SK-N-SH treated with all-trans-retinoic acid at 6 μM for 48 hours (cell line): ENCODE data around the gene FRK.

Experiments
- ATAC-seq: fragments of 200-7000 bp; cut with Tn5 transposase; 3 replicates; pipeline ENCODE4 v1.9.1; 2020; ENCODE audit warnings: mild to moderate bottlenecking, moderate library complexity
- ARNTL ChIP-seq: fragments of 450-650 bp; formaldehyde crosslinking; IDR thresholded peaks from 2 replicates; pipeline ENCODE4 v1.5.0; 2020; ENCODE audit warnings: low read depth, mild to moderate bottlenecking, moderate library complexity, borderline replicate concordance
- BACH2 ChIP-seq: fragments of 250-450 bp; sonication (Bioruptor Pico); IDR thresholded peaks from 2 replicates; pipeline ENCODE4 v1.9.0; 2021; ENCODE audit warnings: mild to moderate bottlenecking, borderline replicate concordance
- CREB5 ChIP-seq: fragments of 250-450 bp; sonication (Bioruptor Pico); IDR thresholded peaks from 2 replicates; pipeline ENCODE4 v1.5.1; 2020; ENCODE audit warnings: low read depth, mild to moderate bottlenecking, moderate library complexity
- CSRNP3 ChIP-seq: fragments of 250-450 bp; sonication (Bioruptor Pico); IDR thresholded peaks from 2 replicates; pipeline ENCODE4 v1.5.1; 2021; ENCODE audit warnings: mild to moderate bottlenecking, moderate library complexity
- ESRRG ChIP-seq: fragments of 250-450 bp; sonication (Bioruptor Pico); IDR thresholded peaks from 2 replicates; pipeline ENCODE4 v1.6.1; 2021; ENCODE audit warnings: mild to moderate bottlenecking
- GLIS3 ChIP-seq: fragments of 250-450 bp; sonication (Bioruptor Pico); IDR thresholded peaks from 2 replicates; pipeline ENCODE4 v1.5.0; 2020; ENCODE audit warnings: mild to moderate bottlenecking, moderate library complexity
- ISL1 ChIP-seq: fragments of 250-450 bp; sonication (Bioruptor Pico); IDR thresholded peaks from 2 replicates; pipeline ENCODE4 v2.1.2; 2022; ENCODE audit warnings: mild to moderate bottlenecking, moderate library complexity
- OSR1 ChIP-seq: fragments of 250-450 bp; sonication (Bioruptor Pico); IDR thresholded peaks from 2 replicates; pipeline ENCODE4 v1.8.0; 2022; ENCODE audit warnings: moderate library complexity, mild to moderate bottlenecking, inconsistent platforms
- PATZ1 ChIP-seq: fragments of 250-450 bp; sonication (Bioruptor Pico); IDR thresholded peaks from 2 replicates; pipeline ENCODE4 v1.8.0; 2020; ENCODE audit warnings: mild to moderate bottlenecking, moderate library complexity, borderline replicate concordance
- POU6F1 ChIP-seq: fragments of 250-450 bp; sonication (Bioruptor Pico); IDR thresholded peaks from 2 replicates; pipeline ENCODE4 v1.8.0; 2021; ENCODE audit warnings: low read depth, mild to moderate bottlenecking, moderate library complexity, borderline replicate concordance
- SNAI2 ChIP-seq: fragments of 250-450 bp; sonication (Bioruptor Pico); IDR thresholded peaks from 2 replicates; pipeline ENCODE4 v1.5.0; 2020; ENCODE audit warnings: mild to moderate bottlenecking, moderate library complexity
- TOX ChIP-seq: fragments of 250-450 bp; sonication (Bioruptor Pico); IDR thresholded peaks from 2 replicates; pipeline ENCODE4 v1.8.0; 2021; ENCODE audit warnings: mild to moderate bottlenecking, moderate library complexity, borderline replicate concordance
- TSHZ2 ChIP-seq: fragments of 250-450 bp; sonication (Bioruptor Pico); IDR thresholded peaks from 2 replicates; pipeline ENCODE4 v1.5.0; 2020; ENCODE audit warnings: mild to moderate bottlenecking, moderate library complexity
- ZC3H10 ChIP-seq: fragments of 250-450 bp; sonication (Bioruptor Pico); IDR thresholded peaks from 2 replicates; pipeline ENCODE4 v1.5.1; 2021; ENCODE audit warnings: mild to moderate bottlenecking, moderate library complexity
- ZFP3 ChIP-seq: fragments of 250-450 bp; sonication (Bioruptor Pico); IDR thresholded peaks from 2 replicates; pipeline ENCODE4 v1.5.0; 2020; ENCODE audit warnings: mild to moderate bottlenecking, moderate library complexity
- ZFP30 ChIP-seq: fragments of 450-650 bp; formaldehyde crosslinking; IDR thresholded peaks from 2 replicates; pipeline ENCODE4 v1.5.0; 2022; ENCODE audit warnings: mild to moderate bottlenecking, moderate library complexity
- ZNF565 ChIP-seq: fragments of 450-650 bp; formaldehyde crosslinking; conservative IDR thresholded peaks from 2 replicates; pipeline ENCODE4 v1.5.0; 2020; ENCODE audit warnings: low read depth, mild to moderate bottlenecking, moderate library complexity
- ZNF70 ChIP-seq: fragments of 450-650 bp; formaldehyde crosslinking; IDR thresholded peaks from 2 replicates; pipeline ENCODE4 v1.5.0; 2020; ENCODE audit warnings: mild to moderate bottlenecking, moderate library complexity
- ZNF8 ChIP-seq: fragments of 450-650 bp; formaldehyde crosslinking; IDR thresholded peaks from 2 replicates; pipeline ENCODE4 v1.5.0; 2020; ENCODE audit warnings: mild to moderate bottlenecking, moderate library complexity

The FRK gene

GRCh38 chr6:115958958-115959357 lies 101.7 kb downstream of the FRK start:
- no peak for ATAC-seq
- no peak for TF ChIP-seq OSR1
- TF ChIP-seq, all 23 proteins: peak for 0

- TF ChIP-seq POU6F1 (CRISPR knock-in tag) = no peak
- TF ChIP-seq BACH2 (CRISPR knock-in tag) = no peak
- ATAC-seq = no peak
Measured at GRCh38 chr6:115954740-115955139, 106.0 kb downstream of the FRK start.

- TF ChIP-seq POU6F1 (CRISPR knock-in tag) (no peak), BACH2 (CRISPR knock-in tag) (no peak), TSHZ2 (CRISPR knock-in tag) (no peak)
- no peak for ATAC-seq
Measured at GRCh38 chr6:115948751-115949150, 111.9 kb downstream of the FRK start.

GRCh38 chr6:115947966-115948541 lies 112.6 kb downstream of the FRK start:
- no peak for ATAC-seq
- TF ChIP-seq ESRRG (CRISPR knock-in tag) = no peak
- no peak for TF ChIP-seq ZFP30 (CRISPR knock-in tag)
- no peak for TF ChIP-seq SNAI2
- TF ChIP-seq POU6F1 (CRISPR knock-in tag) = no peak
- TF ChIP-seq TOX = no peak
- TF ChIP-seq OSR1 = no peak

GRCh38 chr6:115945812-115946211 lies 114.9 kb downstream of the FRK start:
- ATAC-seq = no peak
- TF ChIP-seq ZNF8 (CRISPR knock-in tag) (no peak), ARNTL (CRISPR knock-in tag) (no peak), ZNF70 (CRISPR knock-in tag) (no peak), TOX (no peak), ZFP30 (CRISPR knock-in tag) (no peak), PATZ1 (no peak), SNAI2 (no peak), BACH2 (CRISPR knock-in tag) (no peak), ISL1 (CRISPR knock-in tag) (no peak), ESRRG (CRISPR knock-in tag) (no peak), GLIS3 (no peak), CSRNP3 (CRISPR knock-in tag) (no peak), ZNF565 (no peak), POU6F1 (CRISPR knock-in tag) (no peak), ZFP3 (CRISPR knock-in tag) (no peak), CREB5 (CRISPR knock-in tag) (no peak), OSR1 (no peak), ZC3H10 (CRISPR knock-in tag) (no peak)
